ENCODE results near the gene PITRM1. TPM values are rescaled to one million over a fixed set of nuclear protein-coding genes. Genes with fewer than 3 reads are reported as not detected.

Gene PITRM1
- total and polyA plus RNA-seq, 12 donors = 61.8 to 107 (median 82.5) TPM

GRCh38 chr10:3128379-3129130, 44.0 kb downstream of the PITRM1 start:
- Histone ChIP-seq H3K36me3 (peaks cover 0 to 74% (median 33%) of the 10 kb centered on the region in 9 donors), H3K4me3 (no peak overlapping the region), H3K27me3 (no peaks in the 10 kb centered on the region), H3K9me3 (peaks cover 0 to 4% (median 0%) of the 10 kb centered on the region in 11 donors), H3K27ac (no peak overlapping the region), H3K4me1 (peaks cover 0 to 37% (median 25%) of the 10 kb centered on the region in 9 donors)
- WGBS, 2 donors = 92 to 95% methylated on average over 24 of the region's 24 CpGs
- TF ChIP-seq CTCF (IDR thresholded peaks at IDR 0.05) = no peak
- no peak for ATAC-seq
- intact Hi-C loops (cut with DNase I) = no loop called here
- no peak for DNase-seq

GRCh38 chr10:3127921-3128320, 44.7 kb downstream of the PITRM1 start:
- H3K9me3 ChIP-seq = peaks cover 0 to 4% (median 0%) of the 10 kb centered on the region in 11 donors
- 53 to 61% methylated on average over 10 of the region's 10 CpGs for whole genome bisulfite sequencing, 2 donors
- peaks cover 0 to 74% (median 29%) of the 10 kb centered on the region in 9 donors for H3K36me3 ChIP-seq
- no peak overlapping the region for H3K4me3 ChIP-seq
- DNase-seq (no peak), ATAC-seq (no peak)
- intact Hi-C loops (cut with DNase I) = no loop called here
- no peak for TF ChIP-seq CTCF (IDR thresholded peaks at IDR 0.05)
- peaks cover 0 to 41% (median 28%) of the 10 kb centered on the region in 9 donors for H3K4me1 ChIP-seq
- H3K27ac ChIP-seq = peak overlapping the region in 1 of 10 donors; percentile 70
- H3K27me3 ChIP-seq = no peaks in the 10 kb centered on the region

GRCh38 chr10:3126741-3127346, 45.7 kb downstream of the PITRM1 start:
- peak; percentile 29 to 74 (median 60) for ATAC-seq
- Histone ChIP-seq H3K27me3 (no peaks in the 10 kb centered on the region), H3K9me3 (peaks cover 0 to 4% (median 0%) of the 10 kb centered on the region in 11 donors), H3K4me3 (no peak overlapping the region), H3K4me1 (peaks cover 0 to 41% (median 28%) of the 10 kb centered on the region in 9 donors), H3K36me3 (peaks cover 0 to 74% (median 29%) of the 10 kb centered on the region in 9 donors), H3K27ac (peak overlapping the region in 8 of 10 donors; percentile 24 to 74 (median 58))
- intact Hi-C loops (cut with DNase I) = no loop called here
- TF ChIP-seq CTCF (IDR thresholded peaks at IDR 0.05) = no peak
- peak in 1 of 2 donors; percentile 44 for DNase-seq
- WGBS, 2 donors = 40 to 41% methylated on average over 25 of the region's 25 CpGs

- no peak for DNase-seq
Observed at GRCh38 chr10:3126249-3126648, 46.3 kb downstream of the PITRM1 start.

More at GRCh38 chr10:3126249-3126648, 46.3 kb downstream of the PITRM1 start:
- H3K4me1 ChIP-seq = peaks cover 0 to 41% (median 28%) of the 10 kb centered on the region in 9 donors
- no peak overlapping the region for H3K4me3 ChIP-seq
- peaks cover 0 to 72% (median 23%) of the 10 kb centered on the region in 9 donors for H3K36me3 ChIP-seq
- intact Hi-C loops (cut with DNase I) = no loop called here
- H3K27me3 ChIP-seq = no peaks in the 10 kb centered on the region
- peak in 1 of 8 donors; percentile 1 for ATAC-seq
- WGBS, 2 donors = 66 to 68% methylated on average over 15 of the region's 15 CpGs
- peak overlapping the region in 8 of 10 donors; percentile 12 to 74 (median 58) for H3K27ac ChIP-seq
- no peak for TF ChIP-seq CTCF (IDR thresholded peaks at IDR 0.05)
- peaks cover 0 to 4% (median 0%) of the 10 kb centered on the region in 11 donors for H3K9me3 ChIP-seq

All from heart right ventricle (tissue), 16 donors.